Esophagus squamous epithelium (tissue), 4 donors: Measurements from ENCODE around the gene ATF1.

Source experiments
- POLR2A ChIP-seq, 4 donors: fragments of 450-650 bp; IDR thresholded peaks; one replicate each; pipeline ENCODE4 v1.6.1; 2017; ENCODE audit warnings: antibody characterized with exemption in 4 of 4, mild to moderate bottlenecking in 4 of 4, moderate library complexity in 3 of 4
- TF ChIP-seq, protein P1 (sequence below), 6 experiments: fragments of 450-650 bp in 4 of 6; fragments of 200-600 bp in 2 of 6; sonication (generic) in 2 of 6; IDR thresholded peaks; one replicate each; pipeline ENCODE4 v1.5.1; 2016 to 2019; ENCODE audit warnings: antibody characterized with exemption in 6 of 6, mild to moderate bottlenecking in 4 of 6, moderate library complexity in 4 of 6

DNA sequence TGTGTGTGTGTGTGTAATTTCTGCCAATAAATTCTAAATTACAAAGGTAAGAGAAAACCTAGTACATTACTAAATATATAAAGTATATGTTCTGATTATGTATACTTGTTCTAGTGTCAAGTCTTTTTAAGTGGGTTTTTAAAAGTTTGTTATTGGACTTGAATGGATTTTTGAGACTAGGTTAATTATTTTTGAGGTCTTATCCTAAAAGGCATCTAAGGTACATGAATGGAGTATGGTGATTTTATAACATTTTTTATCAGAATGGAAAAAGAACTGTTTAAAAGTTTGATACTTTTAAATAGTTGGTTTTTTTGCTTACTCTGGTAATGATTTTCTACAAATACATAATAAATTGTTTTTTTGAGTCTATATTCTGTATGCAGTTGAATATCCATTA is 56.3 kb downstream of the ATF1 start:
- TF ChIP-seq, protein P1, sequence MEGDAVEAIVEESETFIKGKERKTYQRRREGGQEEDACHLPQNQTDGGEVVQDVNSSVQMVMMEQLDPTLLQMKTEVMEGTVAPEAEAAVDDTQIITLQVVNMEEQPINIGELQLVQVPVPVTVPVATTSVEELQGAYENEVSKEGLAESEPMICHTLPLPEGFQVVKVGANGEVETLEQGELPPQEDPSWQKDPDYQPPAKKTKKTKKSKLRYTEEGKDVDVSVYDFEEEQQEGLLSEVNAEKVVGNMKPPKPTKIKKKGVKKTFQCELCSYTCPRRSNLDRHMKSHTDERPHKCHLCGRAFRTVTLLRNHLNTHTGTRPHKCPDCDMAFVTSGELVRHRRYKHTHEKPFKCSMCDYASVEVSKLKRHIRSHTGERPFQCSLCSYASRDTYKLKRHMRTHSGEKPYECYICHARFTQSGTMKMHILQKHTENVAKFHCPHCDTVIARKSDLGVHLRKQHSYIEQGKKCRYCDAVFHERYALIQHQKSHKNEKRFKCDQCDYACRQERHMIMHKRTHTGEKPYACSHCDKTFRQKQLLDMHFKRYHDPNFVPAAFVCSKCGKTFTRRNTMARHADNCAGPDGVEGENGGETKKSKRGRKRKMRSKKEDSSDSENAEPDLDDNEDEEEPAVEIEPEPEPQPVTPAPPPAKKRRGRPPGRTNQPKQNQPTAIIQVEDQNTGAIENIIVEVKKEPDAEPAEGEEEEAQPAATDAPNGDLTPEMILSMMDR (IDR thresholded peaks at IDR 0.05): no peak
- TF ChIP-seq POLR2A (IDR thresholded peaks at IDR 0.05): no peak
